A673 (cell line): ENCODE results near the gene CENPF. TPM values are rescaled to one million over a fixed set of nuclear protein-coding genes. Genes with fewer than 3 reads are reported as not detected.

ENCODE experiments used
- BruUV-seq: library from RNA; stranded (reverse); fragments of 400-500 nt; replicated peaks from 2 replicates; lab custom pipeline; 2021; lab: Mats Ljungman, UMichigan
- CTCF ChIA-PET: fragments of 300-600 bp; sonication (Branson Sonifier 250); formaldehyde crosslinking; loops from one replicate; lab custom pipeline; 2022; ENCODE audit warnings: antibody characterized with exemption; lab: Charles Lee
- POLR2A ChIA-PET: fragments of 300-600 bp; sonication (Branson Sonifier 250); formaldehyde crosslinking; loops from one replicate; lab custom pipeline; 2022; ENCODE audit warnings: antibody characterized with exemption; ENCODE audit not compliant: low non-redundant PET; lab: Charles Lee
- DNase-seq: peaks from one replicate; pipeline ENCODE4 v3.0.0-alpha.2; 2015; ENCODE audit warnings: low spot score
- H3K27ac ChIP-seq: fragments of 200-600 bp; sonication (generic); 2 replicates; pipeline ENCODE4 v1.5.1; 2016; ENCODE audit warnings: mixed run types, low read depth, mild to moderate bottlenecking, mixed read lengths, antibody characterized with exemption, low read length; ENCODE audit not compliant: poor library complexity, severe bottlenecking
- H3K27me3 ChIP-seq: fragments of 200-600 bp; sonication (generic); replicated peaks from 2 replicates; pipeline ENCODE4 v1.6.1; 2017; ENCODE audit warnings: mixed run types, low read depth, mild to moderate bottlenecking, mixed read lengths, antibody characterized with exemption, low read length; ENCODE audit not compliant: insufficient read depth, poor library complexity
- H3K36me3 ChIP-seq: fragments of 200-600 bp; sonication (generic); 2 replicates; pipeline ENCODE4 v1.6.1; 2016; ENCODE audit warnings: mixed run types, mild to moderate bottlenecking, mixed read lengths, antibody characterized with exemption, low read length; ENCODE audit not compliant: insufficient read depth, poor library complexity, severe bottlenecking
- H3K4me1 ChIP-seq: fragments of 200-600 bp; sonication (generic); 2 replicates; pipeline ENCODE4 v1.6.1; 2017; ENCODE audit warnings: mixed run types, mild to moderate bottlenecking, mixed read lengths, antibody characterized with exemption, low read length; ENCODE audit not compliant: insufficient read depth, poor library complexity, severe bottlenecking
- H3K4me3 ChIP-seq: fragments of 200-600 bp; sonication (generic); 2 replicates; pipeline ENCODE4 v1.5.1; 2016; ENCODE audit warnings: low read depth, mixed run types, mild to moderate bottlenecking, mixed read lengths, low read length; ENCODE audit not compliant: poor library complexity, severe bottlenecking
- H3K9me3 ChIP-seq: fragments of 200-600 bp; sonication (generic); 2 replicates; pipeline ENCODE4 v1.6.1; 2016; ENCODE audit warnings: mixed run types, low read depth, mild to moderate bottlenecking, mixed read lengths, antibody characterized with exemption, low read length; ENCODE audit not compliant: poor library complexity, severe bottlenecking
- CTCF ChIP-seq: fragments of 300-800, 200-600 bp; sonication (generic); conservative IDR thresholded peaks from 2 replicates; pipeline ENCODE4 v1.5.1; 2017; ENCODE audit warnings: low read depth, mild to moderate bottlenecking, antibody characterized with exemption, low read length, moderate library complexity, mixed read lengths
- EZH2 ChIP-seq: fragments of 200-600 bp; sonication (generic); IDR thresholded peaks from 2 replicates; pipeline ENCODE4 v1.6.1; 2017; ENCODE audit warnings: borderline replicate concordance, low read depth, mild to moderate bottlenecking, mixed read lengths, antibody characterized with exemption, low read length; ENCODE audit not compliant: poor library complexity, severe bottlenecking
- intact Hi-C: fragments of 100-400 bp; cut with micrococcal nuclease; formaldehyde crosslinking; loops from one replicate; pipeline ENCODE4 v1.10.0; 2022; ENCODE audit not compliant: unreplicated experiment
- total RNA-seq: library from RNA; stranded (reverse); gene quantifications from 2 replicates; pipeline ENCODE4 v1.2.3, GENCODE V29; 2021

The CENPF gene
- total RNA-seq, 1 experiment from 2014 or later = 273 TPM

DNA sequence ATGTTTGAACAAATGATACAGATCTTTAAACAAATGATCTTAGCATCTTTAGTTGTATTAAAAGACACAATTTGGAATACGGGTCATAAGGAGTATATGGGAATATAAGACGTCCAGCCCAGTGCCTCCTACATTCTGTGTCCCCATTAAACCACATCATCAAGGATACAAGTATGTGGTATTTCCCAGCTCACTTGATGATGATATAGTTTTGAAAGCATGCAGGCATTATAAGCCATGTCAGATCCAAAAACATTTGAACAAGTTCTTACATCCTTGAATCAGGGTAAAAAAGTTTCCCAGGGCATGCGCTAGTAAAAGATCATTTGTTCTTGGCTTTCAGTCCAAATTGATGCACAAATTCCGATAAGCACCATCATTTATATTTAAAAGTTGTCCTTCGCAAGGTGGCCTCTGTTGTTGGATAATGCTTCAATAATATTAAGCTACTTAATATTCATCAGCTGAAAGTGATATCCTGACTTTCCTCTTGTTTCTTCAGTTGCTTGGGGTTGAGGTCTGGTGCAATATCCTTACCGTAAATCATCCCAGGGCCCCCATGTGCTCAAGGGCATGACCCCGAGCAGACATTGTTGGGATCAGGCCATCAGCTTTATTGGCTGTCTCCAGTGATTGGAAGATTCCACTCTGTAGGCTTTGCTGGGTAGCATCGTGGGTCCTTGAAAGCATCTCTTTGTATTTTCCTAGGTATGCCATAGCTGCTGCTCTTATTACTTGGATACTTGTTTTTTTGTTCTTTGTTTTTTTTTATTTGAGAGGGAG lies 61.8 kb downstream of the CENPF start:
- intact Hi-C loops = loop anchor here (5.0 to 10.0 kb wide), 2 partner anchors 410 to 862 kb away; no protein-coding TSS in a partner anchor
- Histone ChIP-seq H3K4me3 (no peak overlapping the region), H3K9me3 (no peaks in the 10 kb centered on the region), H3K36me3 (peaks cover 99% of the 10 kb centered on the region), H3K4me1 (peaks cover 8% of the 10 kb centered on the region), H3K27me3 (no peaks in the 10 kb centered on the region), H3K27ac (no peak overlapping the region)
- no peak for DNase-seq
- ChIA-PET CTCF (no interaction called here), POLR2A (no interaction called here)
- no peak for TF ChIP-seq CTCF
- TF ChIP-seq EZH2 = no peak
- BruUV-seq = no TSS peak

- Histone ChIP-seq H3K4me1 (peaks cover under 1% of the 10 kb centered on the region), H3K27ac (no peak overlapping the region), H3K4me3 (no peak overlapping the region), H3K27me3 (no peaks in the 10 kb centered on the region), H3K9me3 (no peaks in the 10 kb centered on the region), H3K36me3 (peaks cover 91% of the 10 kb centered on the region)
- intact Hi-C loops = loop anchor here (10.0 kb wide), 1 partner anchor 409 kb away; no protein-coding TSS in a partner anchor
- DNase-seq = no peak
- TF ChIP-seq CTCF (no peak), EZH2 (no peak)
- ChIA-PET CTCF (no interaction called here), POLR2A (no interaction called here)
- no TSS peak for BruUV-seq
These were observed 62.7 kb downstream of the CENPF start for GRCh38 chr1:214665606-214666110.

- Histone ChIP-seq H3K27me3 (no peaks in the 10 kb centered on the region), H3K4me3 (no peak overlapping the region), H3K27ac (no peak overlapping the region), H3K9me3 (no peaks in the 10 kb centered on the region), H3K4me1 (no peaks in the 10 kb centered on the region), H3K36me3 (peaks cover 91% of the 10 kb centered on the region)
- CTCF ChIA-PET = no interaction called here
- no TSS peak for BruUV-seq
- intact Hi-C loops = loop anchor here (10.0 kb wide), 1 partner anchor 408 kb away; no protein-coding TSS in a partner anchor
- no peak for TF ChIP-seq EZH2
- TF ChIP-seq CTCF = no peak
- POLR2A ChIA-PET = no interaction called here
- no peak for DNase-seq
These were observed 63.7 kb downstream of the CENPF start for GRCh38 chr1:214666674-214667073.
